ENCODE data around the gene ZNF593. TPM values are rescaled to one million over a fixed set of nuclear protein-coding genes. Genes with fewer than 3 reads are reported as not detected.

The ZNF593 gene
- total RNA-seq, 2 experiments from 2014 or later, result 26.5 to 31.0 TPM

DNA sequence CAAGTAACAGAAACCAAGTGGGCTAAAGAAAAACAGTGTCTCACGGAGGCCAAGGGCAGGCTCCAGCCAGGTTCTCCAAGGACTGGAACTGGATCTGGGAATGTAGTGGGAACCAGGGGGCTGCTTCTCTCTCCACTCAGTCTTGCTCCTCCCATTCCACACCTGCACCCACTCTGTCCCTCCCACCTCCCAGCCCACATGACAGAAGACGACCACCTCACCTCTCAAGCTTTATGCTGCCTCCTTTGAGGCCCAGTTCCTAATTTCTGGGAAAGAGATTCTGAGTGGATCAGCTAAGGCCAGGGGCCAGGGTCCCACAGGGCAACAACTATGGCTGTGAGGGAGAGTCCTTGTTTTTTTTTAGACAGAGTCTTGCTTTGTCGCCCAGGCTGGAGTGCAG is 45.5 kb downstream of the ZNF593 start:
- no peak overlapping the region for H3K4me3 Mint-ChIP-seq
- no peaks in the 10 kb centered on the region for H3K36me3 Mint-ChIP-seq
- H3K4me1 Mint-ChIP-seq, result no peaks in the 10 kb centered on the region
- ATAC-seq (ENCODE audit: low read depth) (no peak), DNase-seq (no peak)
- H3K27me3 Mint-ChIP-seq, result peaks cover 10% of the 10 kb centered on the region
- H3K27ac Mint-ChIP-seq, result no peak overlapping the region
- POLR2A ChIA-PET, result interaction anchor here (0.7 kb wide), 1 partner anchor 1864 kb away, joined by 5 read pairs; no protein-coding TSS in a partner anchor
- no peaks in the 10 kb centered on the region for H3K9me3 Mint-ChIP-seq

DNA sequence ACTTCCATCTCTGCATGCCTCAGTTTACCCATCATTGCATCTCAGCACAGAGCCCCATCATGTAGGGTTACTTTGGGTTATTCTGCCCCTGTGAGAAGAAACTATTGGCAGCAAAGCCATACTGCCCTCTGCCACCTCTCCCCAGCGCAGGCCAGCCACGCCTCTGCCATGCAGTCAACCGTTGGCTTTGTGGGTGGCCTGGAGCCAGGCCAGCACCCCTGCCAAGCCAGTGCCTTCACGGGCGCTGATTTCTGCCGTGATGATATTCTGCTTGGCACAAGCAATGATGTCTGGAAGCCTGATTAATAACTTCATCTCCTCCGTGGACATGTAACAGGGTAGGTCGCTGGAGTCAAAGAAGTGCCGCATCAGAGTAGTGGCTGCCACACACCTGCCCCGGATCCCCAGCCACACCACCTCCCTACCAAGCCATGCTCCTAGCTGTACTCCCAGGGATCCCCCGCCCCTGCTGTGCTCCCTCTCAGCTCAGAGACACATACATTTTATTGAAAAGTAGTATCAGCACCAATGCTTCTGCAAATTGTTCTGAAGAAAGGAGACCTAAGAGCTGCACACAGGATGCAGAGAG is 49.3 kb downstream of the ZNF593 start:
- Mint-ChIP-seq H3K4me3 (no peak overlapping the region), H3K27me3 (peaks cover 15% of the 10 kb centered on the region), H3K9me3 (no peaks in the 10 kb centered on the region), H3K36me3 (no peaks in the 10 kb centered on the region), H3K4me1 (no peaks in the 10 kb centered on the region), H3K27ac (no peak overlapping the region)
- DNase-seq, result no peak
- ATAC-seq (ENCODE audit: low read depth), result no peak
- POLR2A ChIA-PET, result no interaction called here

Other genes starting within 250 kb of the ZNF593 start
- gene PAFAH2, start 171.8 kb upstream of the ZNF593 start, total RNA-seq, result 10 to 100 TPM; 13.5 to 15.4 TPM
- gene EXTL1, start 148.1 kb upstream of the ZNF593 start, total RNA-seq, result not detected
- not detected for gene SLC30A2, start 123.8 kb upstream of the ZNF593 start, total RNA-seq
- not detected for gene TRIM63, start 102.3 kb upstream of the ZNF593 start, total RNA-seq
- gene PDIK1L, start 58.1 kb upstream of the ZNF593 start, total RNA-seq, result 10 to 100 TPM; 21.2 to 22.1 TPM
- not detected for gene FAM110D, start 10.8 kb upstream of the ZNF593 start, total RNA-seq
- not detected for gene C1orf232, start 945 bp upstream of the ZNF593 start, total RNA-seq
- gene ZNF593OS, start 1.9 kb downstream of the ZNF593 start, total RNA-seq, result not detected
- 1 to 10 TPM; 4.5 to 6.0 TPM for gene CNKSR1, start 7.6 kb downstream of the ZNF593 start, total RNA-seq
- gene CATSPER4, start 20.7 kb downstream of the ZNF593 start, total RNA-seq, result not detected
- gene CEP85, start 64.3 kb downstream of the ZNF593 start, total RNA-seq, result 10 to 100 TPM; 36.0 to 37.2 TPM
- gene SH3BGRL3, start 110.2 kb downstream of the ZNF593 start, total RNA-seq, result 100 to 1,000 TPM; 531 to 542 TPM
- 10 to 100 TPM; 60.5 to 64.1 TPM for gene UBXN11, start 136.7 kb downstream of the ZNF593 start, total RNA-seq
- gene CD52, start 148.1 kb downstream of the ZNF593 start, total RNA-seq, result 1,000 to 10,000 TPM; 1,078 to 1,088 TPM
- 10 to 100 TPM in 1 of 2 experiments, 1 to 10 TPM in 1; 7.9 to 10.3 TPM for gene CRYBG2, start 184.2 kb downstream of the ZNF593 start, total RNA-seq
- gene ZNF683, start 202.8 kb downstream of the ZNF593 start, total RNA-seq, result 1 to 10 TPM; 9.3 to 9.9 TPM
- gene LIN28A, start 240.9 kb downstream of the ZNF593 start, total RNA-seq, result not detected

Data from activated naive CD8-positive, alpha-beta T cell treated with anti-CD3 and anti-CD28 coated beads, Interleukin-2, amount 10 ng/mL, durations not matched to agents 7 days and 5 days (primary cell).